SK-N-MC (cell line): ENCODE results near the gene SCIN.

Source experiments
- EZH2 ChIP-seq: fragments of 200-600 bp; sonication (generic); IDR thresholded peaks from one replicate; pipeline ENCODE4 v1.6.1; 2017; ENCODE audit warnings: antibody characterized with exemption
- FOXP2 ChIP-seq: optimal IDR thresholded peaks from 2 replicates; pipeline ENCODE3; 2011; ENCODE audit warnings: mild to moderate bottlenecking, moderate library complexity; ENCODE audit not compliant: insufficient read depth; ENCODE audit errors: extremely low read length, control extremely low read depth
- POLR2AphosphoS5 ChIP-seq: IDR thresholded peaks from 2 replicates; pipeline ENCODE4 v1.6.1; 2012; ENCODE audit warnings: mild to moderate bottlenecking, low read depth, low read length, borderline replicate concordance

DNA sequence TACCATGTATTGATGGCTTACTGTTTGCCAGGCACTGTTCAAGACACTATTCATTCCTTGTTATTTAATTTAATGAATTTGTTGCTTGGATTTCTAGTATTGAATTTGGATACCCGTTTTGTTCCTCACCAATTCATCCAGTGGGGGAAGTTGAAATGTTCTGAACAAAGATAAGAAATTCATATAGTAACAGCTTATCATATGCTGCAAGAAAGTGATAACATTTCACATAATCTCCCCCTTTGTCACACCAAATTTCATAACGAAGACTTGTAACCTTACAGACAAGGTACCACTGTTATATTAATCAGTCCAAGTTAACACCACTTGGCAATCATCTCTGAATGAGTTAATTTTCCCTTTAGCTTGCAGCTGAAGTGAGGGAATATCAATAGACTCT, 42.1 kb downstream of the SCIN start:
- TF ChIP-seq POLR2AphosphoS5 = no peak
- no peak for TF ChIP-seq EZH2
- no peak for TF ChIP-seq FOXP2
